Fibroblast of villous mesenchyme (primary cell): ENCODE measurements around the gene HDX. TPM values are rescaled to one million over a fixed set of nuclear protein-coding genes. Genes with fewer than 3 reads are reported as not detected.
"Not testable (repeated sequence)": the region's sequence is repeated elsewhere in the genome, so short reads cannot be mapped to it uniquely, and the experiment has no call there.

Source experiments
- DNase-seq: peaks from one replicate; pipeline ENCODE4 v3.0.0-alpha.2; 2010; ENCODE audit warnings: low read depth
- H3K4me3 ChIP-seq: 2 replicates; pipeline ENCODE4 v1.5.1; 2011; ENCODE audit warnings: low read depth, mild to moderate bottlenecking, low read length
- total RNA-seq: library from RNA; depleted of rRNA; stranded (reverse); fragments of >200 nt; gene quantifications from 2 replicates; pipeline ENCODE4 v1.2.3, GENCODE V29; 2012
- TF ChIP-seq, protein P1 (sequence below): IDR thresholded peaks from 2 replicates; pipeline ENCODE4 v1.5.1; 2012; ENCODE audit warnings: low read depth, mild to moderate bottlenecking, low read length; ENCODE audit not compliant: insufficient read depth

HDX gene, protein sequence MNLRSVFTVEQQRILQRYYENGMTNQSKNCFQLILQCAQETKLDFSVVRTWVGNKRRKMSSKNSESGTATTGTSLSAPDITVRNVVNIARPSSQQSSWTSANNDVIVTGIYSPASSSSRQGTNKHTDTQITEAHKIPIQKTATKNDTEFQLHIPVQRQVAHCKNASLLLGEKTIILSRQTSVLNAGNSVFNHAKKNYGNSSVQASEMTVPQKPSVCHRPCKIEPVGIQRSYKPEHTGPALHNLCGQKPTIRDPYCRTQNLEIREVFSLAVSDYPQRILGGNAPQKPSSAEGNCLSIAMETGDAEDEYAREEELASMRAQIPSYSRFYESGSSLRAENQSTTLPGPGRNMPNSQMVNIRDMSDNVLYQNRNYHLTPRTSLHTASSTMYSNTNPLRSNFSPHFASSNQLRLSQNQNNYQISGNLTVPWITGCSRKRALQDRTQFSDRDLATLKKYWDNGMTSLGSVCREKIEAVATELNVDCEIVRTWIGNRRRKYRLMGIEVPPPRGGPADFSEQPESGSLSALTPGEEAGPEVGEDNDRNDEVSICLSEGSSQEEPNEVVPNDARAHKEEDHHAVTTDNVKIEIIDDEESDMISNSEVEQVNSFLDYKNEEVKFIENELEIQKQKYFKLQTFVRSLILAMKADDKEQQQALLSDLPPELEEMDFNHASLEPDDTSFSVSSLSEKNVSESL
- total RNA-seq = 4.8 and 9.9 TPM in 2 replicates

DNA sequence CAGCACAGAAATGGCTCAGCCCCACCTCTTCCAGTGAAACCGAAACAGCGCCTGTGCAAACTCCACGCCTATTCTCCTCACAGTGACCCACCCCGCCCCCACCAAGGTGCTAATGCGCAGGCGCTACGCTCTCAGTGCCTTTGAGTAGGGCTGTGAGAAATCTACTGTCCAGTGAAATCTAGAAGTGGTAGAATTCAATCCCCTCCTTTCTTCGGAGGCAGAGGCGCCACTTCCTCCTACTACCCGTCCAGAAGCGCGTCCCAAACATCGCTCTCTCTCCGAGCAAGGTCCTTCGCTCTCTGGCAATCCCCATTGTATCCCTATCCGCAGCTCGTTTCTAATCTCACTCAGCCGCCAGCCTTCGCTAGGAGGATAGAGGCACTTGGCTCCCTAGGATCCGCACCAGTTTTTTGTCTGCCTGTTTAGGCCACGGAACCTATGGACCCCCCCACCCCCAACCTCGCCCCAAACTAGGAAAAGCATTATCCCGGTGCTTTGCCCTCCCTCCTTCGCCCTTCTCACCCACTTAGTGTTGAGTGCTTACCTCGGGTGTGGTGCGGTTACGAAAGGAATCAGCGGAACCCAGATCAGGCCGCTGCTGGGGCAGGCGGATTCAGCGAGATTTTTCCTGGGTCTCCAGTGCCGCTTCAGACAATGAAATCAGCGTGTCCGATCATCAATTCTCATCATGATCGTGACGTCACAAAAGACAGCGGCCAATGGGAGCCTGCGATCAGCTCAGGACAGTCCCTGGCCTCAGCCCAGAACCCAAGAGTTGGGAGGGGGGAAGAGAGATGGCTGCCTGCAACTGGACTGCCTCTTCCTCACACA, at the start of gene HDX:
HDX (minus strand) TSS at position 656 of the 831 bp plus-strand sequence. CDS start 27,056 bp downstream, outside the sequence.
- TF ChIP-seq, protein P1, sequence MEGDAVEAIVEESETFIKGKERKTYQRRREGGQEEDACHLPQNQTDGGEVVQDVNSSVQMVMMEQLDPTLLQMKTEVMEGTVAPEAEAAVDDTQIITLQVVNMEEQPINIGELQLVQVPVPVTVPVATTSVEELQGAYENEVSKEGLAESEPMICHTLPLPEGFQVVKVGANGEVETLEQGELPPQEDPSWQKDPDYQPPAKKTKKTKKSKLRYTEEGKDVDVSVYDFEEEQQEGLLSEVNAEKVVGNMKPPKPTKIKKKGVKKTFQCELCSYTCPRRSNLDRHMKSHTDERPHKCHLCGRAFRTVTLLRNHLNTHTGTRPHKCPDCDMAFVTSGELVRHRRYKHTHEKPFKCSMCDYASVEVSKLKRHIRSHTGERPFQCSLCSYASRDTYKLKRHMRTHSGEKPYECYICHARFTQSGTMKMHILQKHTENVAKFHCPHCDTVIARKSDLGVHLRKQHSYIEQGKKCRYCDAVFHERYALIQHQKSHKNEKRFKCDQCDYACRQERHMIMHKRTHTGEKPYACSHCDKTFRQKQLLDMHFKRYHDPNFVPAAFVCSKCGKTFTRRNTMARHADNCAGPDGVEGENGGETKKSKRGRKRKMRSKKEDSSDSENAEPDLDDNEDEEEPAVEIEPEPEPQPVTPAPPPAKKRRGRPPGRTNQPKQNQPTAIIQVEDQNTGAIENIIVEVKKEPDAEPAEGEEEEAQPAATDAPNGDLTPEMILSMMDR = no peak
- peak within 1 kb of the TSS; percentile 55 for H3K4me3 ChIP-seq
- peak; percentile 70 for DNase-seq

DNA sequence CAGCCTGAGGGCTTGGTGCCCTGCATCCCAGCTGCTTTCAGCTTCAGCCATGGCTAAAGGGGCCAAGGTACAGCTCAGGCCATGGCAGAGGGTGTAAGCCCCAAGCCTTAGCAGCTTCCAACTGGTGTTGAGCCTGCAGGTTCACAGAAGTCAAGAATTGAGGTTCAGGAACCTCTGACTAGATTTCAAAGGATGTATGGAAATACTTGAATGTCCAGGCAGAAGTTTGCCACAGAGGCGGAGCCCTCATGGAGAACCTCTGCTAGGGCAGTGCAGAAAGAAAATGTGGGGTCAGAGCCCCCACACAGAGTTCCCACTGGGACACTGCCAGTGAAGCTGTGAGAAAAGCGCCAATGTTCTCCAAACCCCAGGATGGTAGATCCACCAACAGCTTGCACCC, 39.1 kb upstream of the HDX start:
- H3K4me3 ChIP-seq, DNase-seq: not testable (repeated sequence)

DNA sequence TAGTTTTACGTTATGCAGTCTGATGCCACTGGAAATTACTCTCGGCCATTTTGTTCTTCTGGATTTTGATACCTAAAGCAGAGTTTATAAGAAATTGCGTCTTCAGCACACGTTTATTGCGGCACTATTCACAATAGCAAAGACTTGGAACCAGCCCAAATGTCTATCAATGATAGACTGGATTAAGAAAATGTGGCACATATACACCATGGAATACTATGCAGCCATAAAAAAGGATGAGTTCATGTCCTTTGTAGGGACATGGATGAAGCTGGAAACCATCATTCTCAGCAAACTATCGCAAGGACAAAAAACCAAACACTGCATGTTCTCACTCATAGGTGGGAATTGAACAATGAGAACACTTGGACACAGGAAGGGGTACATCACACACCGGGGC, 35.4 kb upstream of the HDX start:
- not testable (repeated sequence) for DNase-seq, H3K4me3 ChIP-seq

DNA sequence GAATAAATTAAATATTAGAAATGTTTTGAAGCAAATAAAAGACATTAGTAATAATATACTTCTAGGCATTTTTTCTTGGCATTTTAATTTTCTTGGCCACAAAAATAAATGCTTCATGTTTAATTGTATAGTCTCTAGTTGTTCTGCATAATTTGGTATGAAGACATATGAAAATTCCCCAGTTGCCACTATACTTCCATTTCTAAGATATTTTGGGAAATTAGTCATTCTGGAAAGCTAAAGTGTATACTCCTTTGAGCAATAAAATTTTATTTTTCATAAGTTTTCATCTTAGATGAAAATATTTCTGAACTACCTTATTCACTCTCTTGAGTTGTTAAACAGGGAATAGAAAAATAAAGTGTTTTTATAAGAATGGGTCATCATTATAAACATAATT, 13.8 kb downstream of the HDX start:
- DNase-seq = no peak

DNA sequence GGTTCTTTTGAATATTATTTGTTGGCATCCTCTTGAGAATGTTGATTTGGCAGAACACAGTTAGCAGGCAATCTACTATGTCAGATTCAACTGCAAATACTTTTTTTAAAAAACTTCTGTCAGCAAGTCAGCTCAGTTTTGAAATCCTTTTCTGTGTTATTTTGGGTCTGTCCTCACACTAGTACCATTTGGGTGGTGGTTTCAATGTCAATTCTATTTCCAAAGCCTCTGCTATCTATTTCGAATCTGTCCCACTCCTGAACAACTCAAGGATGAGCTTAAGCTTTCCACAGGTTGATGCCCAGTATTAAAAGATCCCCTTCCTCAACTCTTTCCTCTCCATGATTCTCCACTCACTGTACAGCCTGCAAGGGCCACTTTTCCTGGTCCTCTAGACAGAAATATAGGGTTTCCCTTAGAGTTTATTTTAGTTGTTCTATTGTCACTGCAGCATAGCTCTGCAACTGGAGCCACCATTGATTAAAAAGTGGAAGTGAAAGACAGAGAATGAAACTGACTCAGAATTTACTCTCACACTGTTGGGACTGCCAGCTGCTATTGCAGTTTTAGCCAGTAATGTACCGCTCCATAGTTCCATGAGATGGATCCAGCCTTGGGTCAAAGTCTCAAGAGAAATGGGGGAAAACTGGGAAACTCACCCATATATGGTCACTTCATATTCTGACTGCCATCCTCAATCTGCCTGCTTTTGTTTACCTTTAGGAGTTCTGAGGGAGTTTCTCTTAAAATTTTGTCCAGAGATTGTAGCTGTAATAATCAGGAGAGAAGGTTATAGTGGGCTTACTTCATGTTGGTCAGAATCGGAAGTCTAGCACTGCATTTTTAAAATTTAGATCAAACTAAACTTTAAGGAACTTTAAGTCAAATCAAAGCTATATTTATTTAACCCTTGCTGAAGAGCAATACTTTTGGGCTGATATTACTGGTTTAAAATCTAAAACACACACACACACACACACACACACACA, 14.6 kb downstream of the HDX start:
- TF ChIP-seq, protein P1 = no peak
- no peak for DNase-seq
- no peak overlapping the region for H3K4me3 ChIP-seq

More for the DNA sequence above, 13.8 kb downstream of the HDX start:
- TF ChIP-seq, protein P1 = no peak
- H3K4me3 ChIP-seq = no peak overlapping the region

DNA sequence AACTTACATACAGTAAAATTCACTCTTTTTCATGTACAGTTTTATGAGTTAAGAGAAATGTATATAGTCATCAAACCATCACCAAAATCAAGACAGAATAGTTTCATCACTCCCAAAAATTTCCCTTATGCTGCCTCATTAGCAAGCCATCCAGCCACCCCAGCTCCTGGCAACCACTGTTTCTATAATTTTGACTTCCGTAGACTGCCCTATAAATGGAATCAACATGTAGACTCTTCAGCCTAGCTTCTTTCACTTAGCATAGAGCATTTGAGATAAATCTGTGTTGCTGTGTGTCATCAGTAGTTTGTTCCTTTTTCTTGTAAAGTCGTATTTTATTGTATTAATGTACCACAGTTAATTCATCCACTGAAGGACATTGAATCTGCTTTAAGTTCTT, 23.2 kb downstream of the HDX start:
- TF ChIP-seq, protein P1 = no peak
- DNase-seq = no peak
- no peak overlapping the region for H3K4me3 ChIP-seq

DNA sequence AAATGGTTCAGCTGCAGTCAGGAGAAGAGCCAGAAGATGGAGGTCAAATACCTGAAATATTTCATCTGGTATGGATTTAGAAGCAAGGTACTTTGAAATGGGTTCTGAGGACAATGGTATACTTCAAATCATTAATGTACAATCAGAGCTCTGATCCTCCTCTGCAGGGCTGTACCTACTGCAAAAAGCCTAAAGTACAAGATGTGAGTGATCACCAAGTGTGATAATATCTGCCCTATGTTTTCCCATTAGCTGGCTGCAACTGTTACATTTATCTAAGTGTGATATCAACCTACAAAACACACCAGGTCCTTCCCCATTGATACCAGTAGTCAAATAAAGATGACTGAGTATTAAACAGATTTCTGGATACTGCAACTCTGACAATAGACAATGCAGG, 25.1 kb downstream of the HDX start:
- TF ChIP-seq, protein P1 = no peak
- no peak overlapping the region for H3K4me3 ChIP-seq
- DNase-seq = no peak
